Activated gamma-delta T cell treated with Interleukin-2 at 50 U/mL for 16 hours (primary cell): ENCODE measurements around the gene TMEM35A.
A peak's percentile ranks its signal among the peaks of the same experiment; 100 is the strongest.
"Not testable (repeated sequence)": the region's sequence is repeated elsewhere in the genome, so short reads cannot be mapped to it uniquely, and the experiment has no call there.

ENCODE experiments used
- DNase-seq: peaks from one replicate; pipeline ENCODE4 v3.0.0-alpha.2; 2020

Gene TMEM35A, protein sequence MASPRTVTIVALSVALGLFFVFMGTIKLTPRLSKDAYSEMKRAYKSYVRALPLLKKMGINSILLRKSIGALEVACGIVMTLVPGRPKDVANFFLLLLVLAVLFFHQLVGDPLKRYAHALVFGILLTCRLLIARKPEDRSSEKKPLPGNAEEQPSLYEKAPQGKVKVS

GRCh38 chrX:101078716-101079598, at the start of gene TMEM35A:
TSS of gene TMEM35A (plus strand) at chrX:101078879. CDS start at chrX:101079003, 124 bp downstream.
- DNase-seq, result no peak

DNA sequence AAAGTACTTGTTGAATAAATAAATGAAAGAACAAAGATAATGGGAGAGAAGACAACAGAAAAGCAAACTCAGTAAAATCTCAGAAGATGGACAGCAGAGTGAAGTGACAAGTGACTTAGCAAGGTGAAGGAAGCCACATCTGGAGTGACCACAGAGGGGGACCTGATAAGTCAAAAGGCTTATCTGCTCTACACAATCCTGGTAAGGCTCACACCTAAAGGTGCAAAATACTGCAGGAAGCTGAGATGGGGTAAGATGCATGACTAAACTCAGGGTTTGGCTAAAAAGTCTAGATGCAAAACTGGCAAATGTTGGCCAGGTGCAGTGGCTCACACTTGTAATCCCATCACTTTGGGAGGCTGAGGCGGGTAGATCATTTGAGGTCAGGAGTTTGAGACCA, 49.0 kb upstream of the TMEM35A start:
- DNase-seq, result no peak

- DNase-seq, result no peak
These were observed 41.4 kb upstream of the TMEM35A start for GRCh38 chrX:101037231-101037630.

GRCh38 chrX:101040197-101040596, 38.5 kb upstream of the TMEM35A start:
- DNase-seq, result no peak

DNA sequence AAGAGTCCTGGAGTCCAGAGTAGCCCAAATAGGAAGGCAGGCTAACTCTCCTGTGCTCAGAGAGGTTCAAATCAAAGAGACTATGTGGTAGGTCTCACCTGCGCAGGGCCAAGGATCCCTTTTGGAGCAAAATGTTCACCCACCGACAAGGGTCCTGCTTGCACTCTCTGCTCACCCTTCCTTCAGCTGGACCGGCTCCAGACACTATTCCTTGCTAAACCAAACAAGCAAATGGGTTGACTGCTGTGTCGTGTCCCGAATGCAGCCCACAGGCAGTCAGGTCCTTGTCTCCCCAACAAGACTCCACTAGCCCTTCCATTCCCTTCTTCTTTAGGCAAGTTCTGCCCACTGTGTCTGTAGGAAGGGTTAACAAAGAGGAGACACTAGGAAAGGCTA, 27.5 kb upstream of the TMEM35A start:
- no peak for DNase-seq

GRCh38 chrX:101051549-101052302, 27.0 kb upstream of the TMEM35A start, which contains the start of gene TRMT2B:
TSS of gene TRMT2B (minus strand) at chrX:101052111. CDS start at chrX:101042289, 9,822 bp downstream.
- DNase-seq, result peak; percentile 78

GRCh38 chrX:101056551-101056950, 22.1 kb upstream of the TMEM35A start:
- not testable (repeated sequence) for DNase-seq

GRCh38 chrX:101057093-101057714, 21.5 kb upstream of the TMEM35A start:
- no peak for DNase-seq

GRCh38 chrX:101062176-101062575, 16.5 kb upstream of the TMEM35A start:
- DNase-seq, result no peak

DNA sequence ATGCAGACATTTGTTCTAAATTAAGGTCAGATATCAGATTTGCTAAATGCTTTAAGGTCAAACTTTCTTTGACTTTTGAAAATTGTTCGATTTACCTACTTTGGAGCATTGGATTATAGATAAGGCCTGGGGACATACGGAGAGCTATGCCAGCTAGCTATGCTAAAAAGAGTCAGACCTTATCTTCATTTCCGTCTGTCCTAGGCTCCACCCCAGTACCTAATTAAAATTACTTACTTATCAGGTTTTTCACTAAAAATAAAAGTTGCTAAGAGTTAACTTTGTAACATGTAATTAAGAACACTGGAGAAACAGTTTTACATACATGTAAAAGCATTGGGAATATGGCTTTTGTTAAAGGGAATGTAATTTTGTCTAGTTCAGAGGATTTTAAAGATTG, 7.1 kb upstream of the TMEM35A start:
- no peak for DNase-seq

DNA sequence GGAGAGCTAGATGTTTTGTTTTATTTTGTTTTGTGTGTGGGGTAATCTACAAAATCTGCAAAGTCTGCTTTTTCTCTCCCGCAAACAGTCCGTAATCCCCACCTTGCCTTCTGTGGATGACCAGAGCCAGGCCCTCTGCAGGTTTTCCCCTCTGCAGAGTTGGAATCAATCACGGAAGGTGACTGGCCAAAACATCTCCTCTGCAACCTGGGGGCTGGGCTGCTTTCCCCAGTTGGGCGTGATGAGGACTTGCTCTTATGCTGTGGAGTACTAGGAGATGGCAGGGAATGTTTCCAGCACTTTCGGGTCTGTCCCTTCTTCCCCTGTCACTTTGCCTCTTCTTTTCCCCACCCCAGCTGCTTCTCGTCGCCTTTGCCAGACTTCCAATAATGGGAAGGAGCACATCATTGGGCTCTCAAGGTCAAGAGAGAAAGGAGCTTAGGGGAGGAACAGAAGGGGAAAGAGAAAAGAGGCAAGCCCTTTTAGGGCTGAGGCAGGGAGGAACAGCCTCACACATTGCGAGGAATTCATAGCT, 1.1 kb downstream of the TMEM35A start:
- DNase-seq, result no peak

- no peak for DNase-seq
These were observed 1.8 kb downstream of the TMEM35A start for GRCh38 chrX:101080326-101081124.

GRCh38 chrX:101081231-101081630, 2.6 kb downstream of the TMEM35A start:
- DNase-seq, result no peak

GRCh38 chrX:101091817-101092216, 13.1 kb downstream of the TMEM35A start:
- DNase-seq, result no peak

DNA sequence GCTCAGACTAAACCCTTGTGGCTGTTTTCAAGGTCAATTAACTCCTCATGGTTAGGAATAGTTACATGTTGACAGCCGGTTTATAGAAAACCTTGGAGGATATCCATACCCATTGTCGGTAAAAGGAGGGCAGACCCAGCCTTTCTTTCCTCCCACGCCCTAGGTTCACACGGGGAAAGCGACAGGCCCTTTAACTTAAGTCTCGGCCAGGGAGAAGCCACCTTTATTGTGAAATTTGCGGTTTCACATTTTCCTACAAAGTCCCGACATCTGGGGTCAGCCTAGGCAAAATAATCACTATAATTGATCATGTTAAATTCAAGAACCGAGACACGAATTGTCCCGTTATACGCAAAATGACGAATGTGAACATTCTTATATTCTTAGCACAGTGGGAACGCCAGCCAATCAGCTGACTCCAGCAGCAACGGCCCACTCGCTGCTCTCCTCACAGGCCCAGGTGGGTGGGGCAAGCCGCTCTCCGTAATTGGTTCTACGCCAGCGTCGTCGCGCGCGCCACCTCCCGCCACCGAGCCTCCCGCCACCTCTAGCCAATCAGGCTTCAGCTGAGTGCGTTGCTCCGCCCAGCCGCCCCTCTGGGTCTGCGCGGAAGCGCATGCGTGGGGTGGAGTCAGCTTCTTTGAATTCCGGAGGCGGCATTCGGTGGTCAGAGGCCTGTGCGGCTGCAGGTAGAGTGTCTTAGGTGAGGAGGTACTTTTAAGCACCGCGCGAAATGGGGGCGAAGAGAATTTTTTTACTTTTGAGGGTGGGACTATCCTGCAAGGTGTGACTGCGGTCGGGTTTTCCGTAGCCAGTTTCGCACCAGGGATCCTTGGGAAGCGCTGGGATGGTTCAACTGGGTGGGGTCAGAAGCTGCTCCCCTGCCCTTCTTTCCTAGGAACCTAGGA, 19.1 kb downstream of the TMEM35A start, which contains the start of gene CENPI:
Gene CENPI (plus strand): TSS at position 659 of the 908 bp plus-strand sequence. CDS start 2,867 bp downstream, outside the sequence.
- DNase-seq, result peak; percentile 90

GRCh38 chrX:101108284-101108683, 29.6 kb downstream of the TMEM35A start:
- DNase-seq, result no peak

DNA sequence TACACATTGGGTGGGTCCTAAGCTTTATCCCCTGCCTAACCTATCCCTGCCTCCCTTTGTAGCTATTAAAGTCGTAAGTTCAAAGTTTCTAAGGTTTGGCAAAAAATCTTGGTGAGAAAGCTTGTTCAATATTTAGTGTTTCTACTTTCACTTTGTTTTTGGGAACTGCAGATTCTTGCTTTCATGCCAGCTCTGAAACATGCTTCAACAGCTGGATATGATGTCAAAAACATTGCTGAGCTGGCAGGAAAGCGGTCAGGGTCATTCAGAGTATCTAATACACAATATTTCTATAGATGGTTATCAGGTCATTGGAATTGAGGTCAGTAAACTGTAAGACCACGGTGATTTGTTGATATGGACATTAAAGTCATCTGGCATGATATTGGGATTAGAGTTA, 39.0 kb downstream of the TMEM35A start:
- no peak for DNase-seq

DNA sequence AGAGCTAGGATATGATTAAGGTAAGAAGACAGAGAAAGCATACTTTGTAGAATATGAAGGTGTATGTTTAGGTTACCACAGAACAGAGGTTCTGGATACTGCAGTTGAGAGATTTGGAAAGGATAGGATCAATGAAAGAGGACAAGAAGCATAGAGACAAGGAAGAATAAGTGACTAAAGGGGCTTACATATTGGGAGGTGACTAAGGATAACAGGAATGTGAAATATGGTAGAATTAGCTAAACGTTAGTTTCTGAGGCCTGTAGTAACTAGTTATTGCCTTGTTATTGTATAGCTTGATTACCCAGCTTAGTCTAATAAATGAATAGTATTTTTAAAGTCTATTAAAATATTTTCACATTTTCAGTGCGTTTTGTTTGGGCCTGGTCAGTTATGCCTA, 57.6 kb downstream of the TMEM35A start:
- DNase-seq, result no peak
